Nephron (organoid): ENCODE data around the gene NIPAL4.

Experiments
- H3K27ac Mint-ChIP-seq, 3 experiments: 2 replicates each; pipeline ENCODE4 v1.8.0; 2020; ENCODE audit warnings: mixed read lengths in 3 of 3, mild to moderate bottlenecking in 2 of 3, moderate library complexity in 1 of 3
- H3K27me3 Mint-ChIP-seq: 2 replicates; pipeline ENCODE4 v1.8.0; 2021; ENCODE audit warnings: low read depth, mild to moderate bottlenecking, moderate library complexity, mixed read lengths
- H3K36me3 Mint-ChIP-seq: 2 replicates; pipeline ENCODE4 v1.8.0; 2020; ENCODE audit warnings: low read depth, mixed read lengths
- H3K4me1 Mint-ChIP-seq: 2 replicates; pipeline ENCODE4 v1.8.0; 2020; ENCODE audit warnings: mixed read lengths
- H3K4me3 Mint-ChIP-seq, 3 experiments: 2 replicates each; pipeline ENCODE4 v1.8.0; 2020; ENCODE audit warnings: mild to moderate bottlenecking in 3 of 3, mixed read lengths in 3 of 3, moderate library complexity in 2 of 3
- H3K9me3 Mint-ChIP-seq: 2 replicates; pipeline ENCODE4 v1.8.0; 2020; ENCODE audit warnings: mixed read lengths
- TF ChIP-seq, protein P1 (sequence below), 3 experiments: fragments of 200-600 bp; sonication (generic); IDR thresholded peaks; one replicate each; pipeline ENCODE4 v1.5.0; 2021; ENCODE audit warnings: antibody characterized with exemption in 3 of 3; ENCODE audit not compliant: unreplicated experiment in 3 of 3

Gene NIPAL4

DNA sequence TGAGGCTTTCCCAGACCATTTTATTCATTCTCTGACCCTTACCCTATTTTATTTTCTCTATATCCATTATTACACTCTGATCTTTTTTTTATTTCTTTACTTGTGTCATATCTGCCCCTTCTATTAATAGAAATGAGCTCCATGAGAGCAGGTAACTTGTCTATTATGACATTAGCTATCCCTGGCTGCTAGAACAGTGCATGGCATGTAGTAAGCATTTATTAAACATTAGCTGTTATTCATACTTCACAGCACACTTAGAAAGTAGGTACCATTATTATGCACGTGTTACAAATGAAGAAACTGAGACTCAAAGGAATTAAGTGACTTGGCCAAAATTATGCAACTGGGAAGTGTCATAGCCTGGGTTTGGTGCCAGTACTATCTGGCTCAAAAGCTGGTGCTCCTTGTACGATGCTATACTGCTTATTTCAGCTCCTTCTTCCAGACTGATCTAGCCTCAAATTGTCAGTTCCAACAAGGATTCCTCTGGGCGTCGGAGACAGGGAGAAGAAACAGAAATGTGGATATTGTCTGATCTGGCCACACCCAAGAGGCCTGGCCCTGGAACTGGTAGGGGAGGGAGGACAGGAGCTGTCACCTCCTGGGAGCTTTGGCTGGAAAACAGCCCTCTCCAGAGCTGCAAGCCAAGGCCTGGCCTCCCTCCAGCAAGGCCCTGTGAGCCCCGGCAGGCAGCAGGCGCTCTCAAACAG is 10.8 kb upstream of the NIPAL4 start:
- H3K4me1 Mint-ChIP-seq = peaks cover 19% of the 10 kb centered on the region

DNA sequence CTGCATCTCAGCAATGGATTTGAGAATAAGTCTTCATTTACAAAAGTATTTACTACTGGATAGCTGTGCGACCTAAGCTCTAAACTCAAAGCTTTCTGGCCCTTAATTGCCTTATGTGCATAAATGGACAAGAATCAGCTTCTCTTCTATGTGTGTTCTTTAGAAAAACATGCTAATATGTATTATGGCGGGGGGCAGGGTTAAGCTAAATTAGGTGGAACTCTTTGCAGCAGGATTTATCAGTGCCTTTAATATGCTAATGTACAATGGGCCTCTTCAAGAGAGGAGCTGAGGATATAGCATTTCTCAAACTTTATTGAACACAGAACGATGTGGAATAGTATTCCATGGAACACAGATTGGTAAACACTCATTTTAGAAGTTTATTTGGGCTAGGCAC is 10.0 kb upstream of the NIPAL4 start:
- Mint-ChIP-seq H3K4me1 (peaks cover 17% of the 10 kb centered on the region), H3K36me3 (no peaks in the 10 kb centered on the region), H3K9me3 (no peaks in the 10 kb centered on the region), H3K27ac (peak overlapping the region in 1 of 3 experiments; percentile 19), H3K27me3 (no peaks in the 10 kb centered on the region), H3K4me3 (no peak overlapping the region)
- TF ChIP-seq, protein P1, sequence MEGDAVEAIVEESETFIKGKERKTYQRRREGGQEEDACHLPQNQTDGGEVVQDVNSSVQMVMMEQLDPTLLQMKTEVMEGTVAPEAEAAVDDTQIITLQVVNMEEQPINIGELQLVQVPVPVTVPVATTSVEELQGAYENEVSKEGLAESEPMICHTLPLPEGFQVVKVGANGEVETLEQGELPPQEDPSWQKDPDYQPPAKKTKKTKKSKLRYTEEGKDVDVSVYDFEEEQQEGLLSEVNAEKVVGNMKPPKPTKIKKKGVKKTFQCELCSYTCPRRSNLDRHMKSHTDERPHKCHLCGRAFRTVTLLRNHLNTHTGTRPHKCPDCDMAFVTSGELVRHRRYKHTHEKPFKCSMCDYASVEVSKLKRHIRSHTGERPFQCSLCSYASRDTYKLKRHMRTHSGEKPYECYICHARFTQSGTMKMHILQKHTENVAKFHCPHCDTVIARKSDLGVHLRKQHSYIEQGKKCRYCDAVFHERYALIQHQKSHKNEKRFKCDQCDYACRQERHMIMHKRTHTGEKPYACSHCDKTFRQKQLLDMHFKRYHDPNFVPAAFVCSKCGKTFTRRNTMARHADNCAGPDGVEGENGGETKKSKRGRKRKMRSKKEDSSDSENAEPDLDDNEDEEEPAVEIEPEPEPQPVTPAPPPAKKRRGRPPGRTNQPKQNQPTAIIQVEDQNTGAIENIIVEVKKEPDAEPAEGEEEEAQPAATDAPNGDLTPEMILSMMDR (IDR thresholded peaks at IDR 0.05; ENCODE audit: unreplicated experiment in 3 of 3) = no peak

More for the DNA sequence above, 10.8 kb upstream of the NIPAL4 start:
- Mint-ChIP-seq H3K4me3 (no peak overlapping the region), H3K27ac (peak overlapping the region; percentile 19 to 67 (median 42)), H3K9me3 (no peaks in the 10 kb centered on the region), H3K36me3 (no peaks in the 10 kb centered on the region), H3K27me3 (no peaks in the 10 kb centered on the region)
- TF ChIP-seq, protein P1 (IDR thresholded peaks at IDR 0.05; ENCODE audit: unreplicated experiment in 3 of 3) = no peak

DNA sequence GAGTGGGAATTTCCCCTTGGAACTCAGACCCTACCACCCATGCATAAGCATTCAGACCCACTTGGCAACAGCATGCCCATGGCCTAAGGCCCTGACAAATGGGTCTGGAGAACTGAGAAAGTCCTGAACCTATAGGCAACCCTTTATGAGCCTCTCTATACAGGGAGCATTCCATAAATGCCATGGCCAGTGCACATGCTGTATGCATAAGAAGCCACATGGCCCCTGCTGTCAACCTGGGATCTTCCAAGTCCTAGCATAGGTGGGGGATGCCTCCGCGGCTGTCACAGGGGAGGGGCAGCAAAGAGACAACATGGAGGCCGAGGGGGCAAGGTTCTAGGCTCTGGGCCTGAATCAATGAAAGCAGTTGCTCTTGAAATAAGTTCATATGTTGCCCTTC is 8.2 kb upstream of the NIPAL4 start:
- TF ChIP-seq, protein P1 (IDR thresholded peaks at IDR 0.05; ENCODE audit: unreplicated experiment in 3 of 3) = no peak
- Mint-ChIP-seq H3K36me3 (no peaks in the 10 kb centered on the region), H3K27me3 (no peaks in the 10 kb centered on the region), H3K4me1 (peaks cover 17% of the 10 kb centered on the region), H3K4me3 (no peak overlapping the region), H3K9me3 (no peaks in the 10 kb centered on the region), H3K27ac (peak overlapping the region in 1 of 3 experiments; percentile 36)

DNA sequence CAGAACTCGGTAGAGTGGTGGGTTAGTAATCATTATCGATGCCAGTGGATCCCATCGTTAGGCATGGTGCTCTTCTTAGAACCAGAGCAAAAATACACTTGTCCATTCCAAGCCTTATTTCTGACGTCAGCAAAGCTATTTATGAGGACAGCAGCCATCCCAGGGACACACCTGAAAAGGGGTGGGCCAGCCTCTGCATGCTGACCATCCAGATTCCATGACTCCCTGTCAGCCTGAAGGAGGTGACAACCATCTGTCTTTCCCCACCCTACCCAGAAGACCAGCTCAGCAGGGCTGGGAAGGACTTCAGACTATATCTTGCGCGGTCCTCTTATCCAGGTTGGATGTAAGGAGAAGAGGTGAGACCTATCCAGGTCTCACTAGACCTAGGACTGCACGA is 5.7 kb upstream of the NIPAL4 start:
- H3K4me3 Mint-ChIP-seq = no peak overlapping the region
- peaks cover 14% of the 10 kb centered on the region for H3K27me3 Mint-ChIP-seq
- peaks cover 12% of the 10 kb centered on the region for H3K4me1 Mint-ChIP-seq
- no peaks in the 10 kb centered on the region for H3K9me3 Mint-ChIP-seq
- TF ChIP-seq, protein P1 (IDR thresholded peaks at IDR 0.05; ENCODE audit: unreplicated experiment in 3 of 3) = no peak
- H3K27ac Mint-ChIP-seq = no peak overlapping the region
- no peaks in the 10 kb centered on the region for H3K36me3 Mint-ChIP-seq

DNA sequence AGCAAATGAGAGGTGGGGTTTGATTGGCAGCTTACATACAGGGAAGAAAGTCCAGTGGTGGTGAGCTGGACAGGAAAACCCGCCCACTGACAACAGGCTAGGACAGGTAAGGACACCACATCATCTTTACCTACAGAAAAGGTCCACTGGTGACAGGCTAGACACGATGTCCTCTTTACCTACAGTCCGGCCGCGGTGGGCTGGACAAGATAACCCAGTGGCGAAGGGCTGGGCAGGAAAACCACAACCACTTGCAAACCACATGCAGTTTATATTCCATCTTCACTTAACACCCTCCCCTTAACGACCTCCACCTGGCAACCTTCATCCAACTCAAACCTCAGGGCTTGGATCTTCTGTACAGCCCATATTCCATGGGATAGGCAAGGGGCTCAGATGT is 5.0 kb upstream of the NIPAL4 start:
- TF ChIP-seq, protein P1 (IDR thresholded peaks at IDR 0.05; ENCODE audit: unreplicated experiment in 3 of 3) = no peak
- no peak overlapping the region for H3K4me3 Mint-ChIP-seq
- H3K4me1 Mint-ChIP-seq = peaks cover 8% of the 10 kb centered on the region
- no peak overlapping the region for H3K27ac Mint-ChIP-seq
- H3K9me3 Mint-ChIP-seq = no peaks in the 10 kb centered on the region
- peaks cover 18% of the 10 kb centered on the region for H3K27me3 Mint-ChIP-seq
- no peaks in the 10 kb centered on the region for H3K36me3 Mint-ChIP-seq

DNA sequence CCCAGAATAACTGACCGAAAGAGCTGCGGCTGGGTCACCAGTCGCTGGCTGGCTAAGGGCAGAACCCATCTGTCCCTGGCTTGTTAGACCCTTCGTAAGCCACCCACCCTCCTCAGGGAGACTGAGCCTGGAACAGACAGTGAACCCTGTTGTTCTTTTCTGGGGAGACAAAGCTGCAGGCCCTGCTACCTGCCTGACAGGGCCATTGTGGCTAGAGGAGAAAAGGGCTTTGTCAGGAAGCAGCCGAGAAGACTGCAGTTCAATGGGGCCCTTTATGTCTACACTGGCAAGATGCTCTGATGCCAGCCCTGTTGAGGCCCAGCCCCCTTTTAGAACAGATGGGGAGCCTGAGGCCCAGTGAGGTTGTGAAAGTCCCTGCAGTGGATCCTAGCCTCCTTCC is 3.7 kb upstream of the NIPAL4 start:
- Mint-ChIP-seq H3K4me1 (peaks cover 15% of the 10 kb centered on the region), H3K27me3 (peaks cover 29% of the 10 kb centered on the region), H3K9me3 (no peaks in the 10 kb centered on the region), H3K27ac (no peak overlapping the region), H3K4me3 (no peak overlapping the region), H3K36me3 (no peaks in the 10 kb centered on the region)
- TF ChIP-seq, protein P1 (IDR thresholded peaks at IDR 0.05; ENCODE audit: unreplicated experiment in 3 of 3) = no peak
